GM12878 (cell line): ENCODE measurements around the gene CLEC12A. TPM values are rescaled to one million over a fixed set of nuclear protein-coding genes. Genes with fewer than 3 reads are reported as not detected.

Experiments
- ATAC-seq: fragments of 200-7000 bp; cut with Tn5 transposase; 3 replicates; pipeline ENCODE4 v1.9.1; 2020; ENCODE audit warnings: mild to moderate bottlenecking, moderate library complexity
- BruUV-seq: library from RNA; stranded (reverse); fragments of 400-500 nt; replicated peaks from 2 replicates; lab custom pipeline; 2021; lab: Mats Ljungman, UMichigan
- CTCF ChIA-PET: fragments of 300-600 bp; sonication (Branson Sonifier 250); formaldehyde crosslinking; extraction: SDS; loops from one replicate; lab custom pipeline; 2021; ENCODE audit warnings: inconsistent platforms; lab: Yijun Ruan, JAX
- POLR2A ChIA-PET: fragments of 350-600 bp; formaldehyde crosslinking; extraction: SDS; loops from one replicate; lab custom pipeline; 2021; ENCODE audit warnings: inconsistent platforms; lab: Charles Lee
- RAD21 ChIA-PET: fragments of 300-600 bp; sonication (Branson Sonifier 250); formaldehyde crosslinking; loops from one replicate; lab custom pipeline; 2023; ENCODE audit warnings: antibody characterized with exemption; ENCODE audit not compliant: unreplicated experiment; lab: Charles Lee
- SMC1A ChIA-PET: fragments of 300-600 bp; sonication (Branson Sonifier 250); formaldehyde crosslinking; loops from one replicate; lab custom pipeline; 2023; ENCODE audit not compliant: unreplicated experiment, uncharacterized antibody; lab: Charles Lee
- DNase-seq: peaks from one replicate; pipeline ENCODE4 v3.0.0-alpha.2; 2011; ENCODE audit warnings: low read depth, low spot score
- FAIRE-seq: peaks from 3 replicates; lab custom pipeline; 2011; peaks lifted over from hg19 to GRCh38; lab: Jason Lieb, UNC
- H2AFZ ChIP-seq: 2 replicates; pipeline ENCODE4 v1.6.0; 2011; ENCODE audit warnings: low read depth, low read length, control low read depth; ENCODE audit not compliant: control insufficient read depth
- H3K27ac ChIP-seq: 2 replicates; pipeline ENCODE4 v1.5.1; 2011; ENCODE audit warnings: control low read depth; ENCODE audit not compliant: control insufficient read depth, insufficient read depth
- H3K27me3 ChIP-seq, 2 experiments: replicated peaks in 1 of 2; 2 replicates each; pipeline versions ENCODE4 v1.6.0 to v1.6.1; 2011; ENCODE audit warnings: low read length in 1 of 2; ENCODE audit not compliant: control insufficient read depth in 2 of 2, insufficient read depth in 2 of 2
- H3K36me3 ChIP-seq, 2 experiments: 2 replicates each; pipeline ENCODE4 v1.5.1; 2011; ENCODE audit warnings: low read length in 1 of 2; ENCODE audit not compliant: control insufficient read depth in 2 of 2, insufficient read depth in 2 of 2
- H3K4me1 ChIP-seq: 2 replicates; pipeline ENCODE4 v1.6.1; 2011; ENCODE audit warnings: mild to moderate bottlenecking, low read length, moderate library complexity, mixed read lengths; ENCODE audit not compliant: control insufficient read depth, insufficient read depth
- H3K4me2 ChIP-seq: 2 replicates; pipeline ENCODE4 v1.6.0; 2011; ENCODE audit warnings: control low read depth; ENCODE audit not compliant: control insufficient read depth, insufficient read depth
- H3K4me3 ChIP-seq: fragments of 200-600 bp; sonication (generic); 2 replicates; pipeline ENCODE4 v1.5.1; 2016
- H3K79me2 ChIP-seq: 2 replicates; pipeline ENCODE4 v1.6.0; 2011; ENCODE audit warnings: low read length; ENCODE audit not compliant: control insufficient read depth, insufficient read depth
- H3K9ac ChIP-seq: 2 replicates; pipeline ENCODE4 v1.8.0; 2011; ENCODE audit warnings: low read length, control low read depth, mixed read lengths; ENCODE audit not compliant: control insufficient read depth, insufficient read depth
- H3K9me3 ChIP-seq: replicated peaks from 3 replicates; pipeline ENCODE4 v1.5.1; 2011; ENCODE audit warnings: mild to moderate bottlenecking, low read length; ENCODE audit not compliant: control insufficient read depth, insufficient read depth
- H4K20me1 ChIP-seq: 2 replicates; pipeline ENCODE4 v1.6.0; 2011; ENCODE audit not compliant: control insufficient read depth, insufficient read depth
- ASH2L ChIP-seq: fragments of 300-600, 200-600 bp; sonication (generic); IDR thresholded peaks from 2 replicates; pipeline ENCODE4 v1.6.1; 2017; ENCODE audit warnings: low read depth, mild to moderate bottlenecking, borderline replicate concordance
- BHLHE40 ChIP-seq, 2 experiments: fragments of 450-650 bp in 1 of 2; IDR thresholded peaks; 2 replicates each; pipeline ENCODE4 v1.6.1; 2011 to 2017; ENCODE audit warnings: low read depth in 2 of 2, borderline replicate concordance in 1 of 2, improper control_type of control experiment in 1 of 2, low read length in 1 of 2, mild to moderate bottlenecking in 1 of 2
- CHD1 ChIP-seq: IDR thresholded peaks from 2 replicates; pipeline ENCODE4 v1.6.1; 2012; ENCODE audit warnings: low read depth, low read length, improper control_type of control experiment
- CREB1 ChIP-seq: IDR thresholded peaks from 2 replicates; pipeline ENCODE4 v1.6.1; 2012; ENCODE audit warnings: low read depth, mild to moderate bottlenecking, inconsistent platforms
- ETV6 ChIP-seq, 2 experiments: fragments of 450-650 bp in 1 of 2; IDR thresholded peaks in 1 of 2; conservative IDR thresholded peaks in 1 of 2; 2 replicates each; pipeline ENCODE4 v1.6.1; 2014; ENCODE audit warnings: antibody characterized with exemption in 1 of 2, borderline replicate concordance in 1 of 2, low read depth in 1 of 2, mild to moderate bottlenecking in 1 of 2, moderate library complexity in 1 of 2
- GABPA ChIP-seq: IDR thresholded peaks from 2 replicates; pipeline ENCODE4 v1.6.1; 2014; ENCODE audit warnings: antibody characterized with exemption, low read depth, mild to moderate bottlenecking, inconsistent platforms
- HDAC2 ChIP-seq: fragments of 200-600 bp; sonication (generic); IDR thresholded peaks from 2 replicates; pipeline ENCODE4 v1.6.1; 2017
- NFIC ChIP-seq: IDR thresholded peaks from 2 replicates; pipeline ENCODE4 v1.6.1; 2012; ENCODE audit warnings: low read depth, mild to moderate bottlenecking, inconsistent platforms, low read length, moderate library complexity
- POLR2A ChIP-seq: IDR thresholded peaks from 2 replicates; pipeline ENCODE4 v1.6.1; 2011; ENCODE audit warnings: low read depth, mild to moderate bottlenecking, low read length
- POU2F2 ChIP-seq: IDR thresholded peaks from 3 replicates; pipeline ENCODE4 v1.6.1; 2011; ENCODE audit warnings: low read depth, mild to moderate bottlenecking, low read length, borderline replicate concordance
- SMARCA5 ChIP-seq: fragments of 450-650 bp; IDR thresholded peaks from 2 replicates; pipeline ENCODE4 v1.6.1; 2017; ENCODE audit warnings: mild to moderate bottlenecking
- STAT3 ChIP-seq: IDR thresholded peaks from 2 replicates; pipeline ENCODE4 v1.6.1; 2011; ENCODE audit warnings: low read depth, low read length, improper control_type of control experiment
- TAF1 ChIP-seq: IDR thresholded peaks from 2 replicates; pipeline ENCODE4 v1.6.1; 2011; ENCODE audit warnings: mild to moderate bottlenecking, low read depth, low read length, borderline replicate concordance
- WGBS: methylation state at CpG from one replicate; pipeline ENCODE4 v1.1.6; 2016; ENCODE audit warnings: low lambda C conversion rate; ENCODE audit not compliant: insufficient replicate concordance, insufficient coverage; ENCODE audit errors: missing lambda C conversion rate; 5-methylcytosine and 5-hydroxymethylcytosine counted together
- in situ Hi-C: fragments of 300-500 bp; cut with MboI; formaldehyde crosslinking; loops from 9 replicates; pipeline ENCODE4 v1.14.3; 2018; ENCODE audit warnings: mixed read lengths
- intact Hi-C: fragments of 100-400 bp; cut with micrococcal nuclease; formaldehyde crosslinking; loops from one replicate; pipeline ENCODE4 v1.14.2; 2022; ENCODE audit not compliant: unreplicated experiment
- polyA plus RNA-seq, 11 experiments: library from polyadenylated mRNA; depleted of rRNA in 4 of 11; unstranded in 6 of 11; stranded (reverse) in 5 of 11; fragments of >200 nt; fragmentation: Nextera tagmentation in 4 of 11; fragmentation: Illumina TruSeq in 1 of 11; extraction: Ambion mirVana in 4 of 11; extraction: Trizol in 1 of 11; gene quantifications; 1 replicate in 1 of 11; 2 replicates in 10 of 11; pipeline versions ENCODE4 v1.2.1 to v1.2.3, GENCODE V29; 2011 to 2016; ENCODE audit warnings: inconsistent platforms in 2 of 11, missing spikeins in 2 of 11, low read depth in 1 of 11
- total RNA-seq, 4 experiments: library from RNA; depleted of rRNA in 3 of 4; stranded (reverse); fragments of >200 nt in 3 of 4; fragmentation: Illumina TruSeq in 1 of 4; extraction: Trizol in 1 of 4; gene quantifications; 2 replicates each; pipeline versions ENCODE4 v1.2.1 to v1.2.3, GENCODE V29; 2013 to 2021
- TF ChIP-seq, protein P1 (sequence below): fragments of 450-650 bp; IDR thresholded peaks from 2 replicates; pipeline ENCODE4 v1.6.1; 2017; ENCODE audit warnings: low read depth, mild to moderate bottlenecking, moderate library complexity

CLEC12A gene
- total and polyA plus RNA-seq, 10 of the 15 experiments (the other 5 are each of a cell fraction or from before 2014, with no cell fraction given): 0.07 to 0.21 TPM; not detected in 8

DNA sequence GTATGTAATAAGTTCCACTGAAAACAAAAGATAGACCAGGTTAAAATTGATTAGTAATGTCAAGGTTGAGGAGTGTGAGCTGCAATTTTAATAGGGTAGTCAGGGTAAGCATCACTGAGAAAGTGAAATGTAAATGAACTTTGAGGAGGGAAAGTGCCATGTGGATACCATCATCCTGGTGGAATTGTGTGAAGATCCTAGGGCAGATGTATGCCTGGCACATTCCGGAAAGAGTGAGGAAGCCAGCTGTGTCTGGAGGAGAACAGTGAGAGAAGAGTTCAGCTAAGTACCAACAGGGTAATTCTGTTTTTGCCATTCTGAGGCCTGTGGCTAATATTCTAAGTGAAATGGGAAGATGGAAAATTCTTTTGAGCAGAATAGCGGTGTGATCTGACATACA is 36.2 kb upstream of the CLEC12A start:
- Histone ChIP-seq H3K27ac (no peak overlapping the region), H3K4me3 (no peak overlapping the region), H3K36me3 (no peaks in the 10 kb centered on the region), H3K27me3 (no peaks in the 10 kb centered on the region), H3K4me2 (no peak overlapping the region), H3K4me1 (no peaks in the 10 kb centered on the region), H2AFZ (no peak overlapping the region), H3K79me2 (no peaks in the 10 kb centered on the region), H3K9me3 (no peaks in the 10 kb centered on the region), H3K9ac (no peak overlapping the region), H4K20me1 (no peaks in the 10 kb centered on the region)
- POLR2A ChIA-PET: no interaction called here
- ATAC-seq (no peak), DNase-seq (no peak), FAIRE-seq (no peak)
- RAD21 ChIA-PET: no interaction called here
- SMC1A ChIA-PET: interaction anchor here (0.8 to 1.2 kb wide), 3 partner anchors 136 to 192 kb away, joined by 3 to 5 read pairs (median 4); no protein-coding TSS in a partner anchor
- no peak for TF ChIP-seq NFIC
- TF ChIP-seq, protein P1, sequence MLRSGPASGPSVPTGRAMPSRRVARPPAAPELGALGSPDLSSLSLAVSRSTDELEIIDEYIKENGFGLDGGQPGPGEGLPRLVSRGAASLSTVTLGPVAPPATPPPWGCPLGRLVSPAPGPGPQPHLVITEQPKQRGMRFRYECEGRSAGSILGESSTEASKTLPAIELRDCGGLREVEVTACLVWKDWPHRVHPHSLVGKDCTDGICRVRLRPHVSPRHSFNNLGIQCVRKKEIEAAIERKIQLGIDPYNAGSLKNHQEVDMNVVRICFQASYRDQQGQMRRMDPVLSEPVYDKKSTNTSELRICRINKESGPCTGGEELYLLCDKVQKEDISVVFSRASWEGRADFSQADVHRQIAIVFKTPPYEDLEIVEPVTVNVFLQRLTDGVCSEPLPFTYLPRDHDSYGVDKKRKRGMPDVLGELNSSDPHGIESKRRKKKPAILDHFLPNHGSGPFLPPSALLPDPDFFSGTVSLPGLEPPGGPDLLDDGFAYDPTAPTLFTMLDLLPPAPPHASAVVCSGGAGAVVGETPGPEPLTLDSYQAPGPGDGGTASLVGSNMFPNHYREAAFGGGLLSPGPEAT: no peak
- TF ChIP-seq ASH2L: no peak
- TF ChIP-seq STAT3: no peak
- TF ChIP-seq ETV6 (conservative IDR thresholded peaks at IDR 0.05 in 1 of 2, IDR thresholded peaks at IDR 0.05 in 1 of 2; ENCODE audit: borderline replicate concordance in 1 of 2, low read depth in 1 of 2): no peak
- CTCF ChIA-PET: interaction anchor here (1.2 to 1.4 kb wide), 2 partner anchors 10 to 136 kb away, joined by 3 read pairs; no protein-coding TSS in a partner anchor
- no TSS peak for BruUV-seq
- WGBS: 74% methylated on average over 2 of the region's 2 CpGs
- in situ Hi-C loops (no loop called here), intact Hi-C loops (no loop called here)

DNA sequence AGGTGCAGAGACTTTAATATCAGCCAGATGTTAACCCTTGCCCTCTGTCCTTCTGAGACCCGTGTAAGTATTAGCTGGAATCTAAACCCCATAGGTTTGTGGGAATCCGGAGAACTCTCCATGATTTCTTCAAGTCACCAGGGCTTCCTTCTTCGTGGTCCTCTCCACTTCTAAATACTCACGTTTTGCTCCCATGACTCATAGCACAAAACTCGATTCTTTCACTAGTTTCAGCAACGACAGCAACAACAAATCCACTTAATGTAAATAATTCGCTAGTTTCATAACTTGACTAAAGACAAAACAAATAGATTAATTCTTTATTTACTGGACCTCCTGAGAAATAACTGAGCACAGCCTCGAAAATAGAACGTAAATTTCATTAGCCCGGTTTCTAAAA is 34.6 kb upstream of the CLEC12A start:
- no peak overlapping the region for H3K4me2 ChIP-seq
- H3K36me3 ChIP-seq: no peaks in the 10 kb centered on the region
- no peak overlapping the region for H3K9ac ChIP-seq
- ATAC-seq: no peak
- H3K79me2 ChIP-seq: no peaks in the 10 kb centered on the region
- WGBS: 18% methylated on average over 10 of the region's 10 CpGs
- CTCF ChIA-PET: no interaction called here
- in situ Hi-C loops (no loop called here), intact Hi-C loops (no loop called here)
- TF ChIP-seq POU2F2: no peak
- TF ChIP-seq CREB1: no peak
- TF ChIP-seq GABPA: no peak
- TF ChIP-seq CHD1: no peak
- TF ChIP-seq HDAC2: no peak
- TF ChIP-seq BHLHE40 (IDR thresholded peaks at IDR 0.05; ENCODE audit: borderline replicate concordance in 1 of 2, low read depth in 2 of 2, low read length in 1 of 2): 0 out of 4 replicates have a peak, but pooled peaks have one; percentile 15 to 42
- TF ChIP-seq TAF1: no peak
- TF ChIP-seq POLR2A: no peak
- TF ChIP-seq SMARCA5: no peak
- DNase-seq: no peak
- FAIRE-seq: no peak
- no TSS peak for BruUV-seq
- H3K27me3 ChIP-seq: no peaks in the 10 kb centered on the region
- H2AFZ ChIP-seq: no peak overlapping the region
- no peak overlapping the region for H3K27ac ChIP-seq
- no peaks in the 10 kb centered on the region for H4K20me1 ChIP-seq
- H3K9me3 ChIP-seq: no peaks in the 10 kb centered on the region
- RAD21 ChIA-PET: no interaction called here
- POLR2A ChIA-PET: no interaction called here
- H3K4me3 ChIP-seq: no peak overlapping the region
- SMC1A ChIA-PET: no interaction called here
- H3K4me1 ChIP-seq: no peaks in the 10 kb centered on the region
